NCI-H2196 (cell line): ENCODE data around the gene CASTOR1.
A peak's percentile ranks its signal among the peaks of the same experiment; 100 is the strongest.

ENCODE experiments used
- DNase-seq: peaks from one replicate; lab custom pipeline; 2025; ENCODE audit not compliant: unreplicated experiment; lab: John Stamatoyannopoulos, UW

CASTOR1 gene

DNA sequence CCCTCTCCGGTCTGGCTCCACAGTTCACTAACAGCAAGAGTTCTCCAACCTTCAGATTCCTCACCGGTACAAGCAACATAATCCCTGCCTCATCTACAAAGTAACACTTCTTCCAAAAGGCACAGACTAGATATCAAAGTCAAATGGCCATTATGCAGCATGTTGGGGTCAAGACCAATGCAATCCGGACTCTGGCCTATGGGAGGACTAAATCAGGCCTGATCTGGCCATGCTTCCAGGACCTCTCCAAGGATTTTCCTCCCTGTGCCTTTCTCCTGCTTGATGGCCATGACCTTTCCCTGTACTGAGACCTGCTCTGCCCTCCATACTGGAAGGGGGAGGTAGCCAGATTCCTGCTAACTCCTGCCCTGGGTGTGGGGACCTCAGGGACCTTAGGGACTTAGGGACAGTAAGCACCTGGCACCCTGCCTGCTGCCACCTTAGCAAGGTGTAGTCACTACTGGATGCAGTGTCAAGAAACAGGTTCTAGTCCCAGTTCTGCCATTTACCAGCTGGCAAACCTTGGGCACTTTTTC, 30.8 kb upstream of the CASTOR1 start:
- DNase-seq: no peak

DNA sequence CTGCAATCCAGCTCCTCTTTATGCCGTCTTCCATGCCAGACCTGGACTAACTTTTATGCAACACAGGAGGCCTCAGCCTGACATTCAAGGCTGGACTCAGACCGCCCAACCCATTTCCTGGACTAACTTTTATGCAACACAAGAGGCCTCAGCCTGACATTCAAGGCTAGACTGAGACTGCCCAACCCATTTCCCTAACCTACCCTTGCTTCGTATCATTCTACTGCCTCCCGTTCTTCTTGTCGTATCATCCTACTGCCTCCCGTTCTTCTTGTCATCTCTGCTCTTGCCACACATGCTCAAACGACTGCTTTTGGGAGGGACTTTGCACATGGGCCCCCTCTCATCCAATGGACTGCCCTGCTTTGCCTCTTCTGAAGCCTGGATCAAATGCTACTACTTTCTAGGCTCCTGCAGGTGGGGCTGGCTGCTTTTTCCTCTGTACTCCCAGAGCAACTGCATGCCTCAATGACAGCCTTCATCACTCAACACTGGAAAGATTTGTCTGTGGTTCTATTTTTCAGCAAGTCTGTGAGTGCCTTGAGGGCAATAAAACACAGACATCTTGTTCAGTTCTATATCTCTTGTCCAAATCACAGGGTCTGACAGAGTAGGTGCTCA, 29.6 kb upstream of the CASTOR1 start:
- DNase-seq: no peak

DNA sequence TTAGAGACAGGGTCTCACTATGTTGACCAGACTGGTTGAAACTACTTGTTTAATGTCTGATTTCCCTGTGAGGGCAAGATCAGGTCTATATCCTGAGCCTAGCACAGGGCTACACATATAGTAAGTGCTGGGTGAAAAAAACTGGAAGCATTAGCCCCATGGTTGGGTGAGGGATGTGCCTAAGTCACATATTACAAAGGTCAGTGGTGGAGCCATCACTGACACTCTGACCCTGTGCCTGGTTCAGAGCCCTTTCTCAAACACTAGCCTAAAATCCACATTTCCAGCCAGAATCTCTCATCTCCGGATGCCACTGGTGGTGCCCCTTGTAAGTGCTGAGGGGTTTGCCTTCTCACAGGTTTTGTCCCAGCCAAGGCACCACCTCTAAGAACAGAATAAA, 28.5 kb upstream of the CASTOR1 start:
- DNase-seq: no peak

GRCh38 chr22:30315962-30316576, 26.8 kb upstream of the CASTOR1 start:
- DNase-seq: no peak

- no peak for DNase-seq
Measured at GRCh38 chr22:30314915-30315314, 25.6 kb upstream of the CASTOR1 start.

DNA sequence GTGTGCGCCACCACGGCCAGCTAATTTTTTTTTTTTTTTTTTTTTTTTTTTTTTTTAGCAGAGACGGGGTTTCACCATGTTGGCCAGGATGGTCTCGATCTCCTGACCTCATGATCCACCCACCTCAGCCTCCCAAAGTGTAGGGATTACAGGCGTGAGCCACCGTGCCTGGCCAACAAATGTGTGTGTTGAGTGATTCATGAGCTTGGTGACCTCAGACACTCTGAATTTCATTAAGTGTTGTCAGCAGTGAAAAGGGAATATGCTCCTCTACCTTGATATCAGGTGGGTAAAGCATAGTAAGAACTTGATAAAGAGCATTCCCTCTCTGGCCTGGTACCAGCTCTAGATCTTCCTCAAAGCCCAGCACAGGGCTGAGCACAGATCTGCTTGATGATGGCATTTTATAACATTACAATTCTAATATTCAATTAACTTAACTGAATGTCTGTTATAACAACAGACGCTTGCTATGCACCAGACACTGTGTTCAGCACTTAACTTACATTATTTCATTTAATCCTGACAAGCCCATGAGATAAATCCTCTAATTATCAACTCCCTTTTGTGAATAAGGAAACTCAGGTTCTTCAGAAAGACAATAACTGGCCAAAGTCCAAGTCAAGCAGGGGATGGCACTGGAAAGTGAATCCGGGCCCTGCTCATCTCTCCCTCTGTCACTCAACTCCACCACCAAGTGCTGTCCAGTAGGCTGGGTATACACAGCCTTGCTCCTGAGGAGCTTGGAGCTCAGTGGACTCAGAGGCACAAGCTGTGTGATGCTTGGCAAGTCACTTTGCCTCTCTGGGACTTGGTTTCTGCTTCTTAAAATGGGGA, 24.4 kb upstream of the CASTOR1 start:
- DNase-seq: no peak

- no peak for DNase-seq
Measured at GRCh38 chr22:30312053-30312452, 22.7 kb upstream of the CASTOR1 start.

GRCh38 chr22:30310881-30311771, 21.8 kb upstream of the CASTOR1 start:
- peak; percentile 29 for DNase-seq

DNA sequence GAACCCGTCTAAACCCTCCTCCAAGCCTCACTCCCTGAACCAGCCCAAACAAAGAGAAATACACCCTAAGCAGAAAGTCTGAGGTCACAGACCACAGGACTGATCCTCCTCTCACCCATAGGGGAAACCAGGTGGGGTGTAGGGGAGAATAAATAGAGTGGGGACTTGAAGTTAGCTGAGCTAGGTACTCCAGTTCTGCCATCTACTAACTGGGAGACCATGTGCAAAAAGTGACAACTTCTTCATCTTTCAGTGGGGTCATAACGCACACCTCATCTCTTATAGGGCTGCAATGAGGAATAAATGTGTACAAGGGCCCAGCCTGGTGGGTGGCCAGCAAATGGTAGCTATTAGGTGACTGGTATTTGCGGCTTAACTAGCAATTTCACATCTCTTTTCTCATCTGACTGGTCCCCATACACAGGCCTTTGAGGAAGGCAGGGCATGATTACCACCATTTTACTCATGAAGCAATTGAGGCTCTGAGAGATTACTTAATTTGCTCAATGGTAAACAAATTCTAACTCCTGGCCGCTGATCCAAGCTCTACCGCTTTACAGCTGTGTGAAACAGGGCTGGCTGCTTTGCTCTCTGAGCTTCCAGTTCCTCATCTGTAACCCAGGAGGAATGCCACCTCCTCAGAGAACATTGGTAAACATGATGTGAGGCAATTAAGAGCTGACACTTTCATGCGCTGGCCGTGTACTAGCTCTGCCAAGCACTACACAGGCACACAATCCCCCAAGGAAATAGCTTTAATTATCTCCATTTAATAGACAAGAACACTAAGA, 20.8 kb upstream of the CASTOR1 start:
- DNase-seq: no peak

GRCh38 chr22:30308518-30309230, 19.4 kb upstream of the CASTOR1 start:
- no peak for DNase-seq

GRCh38 chr22:30308093-30308492, 18.8 kb upstream of the CASTOR1 start:
- no peak for DNase-seq

DNA sequence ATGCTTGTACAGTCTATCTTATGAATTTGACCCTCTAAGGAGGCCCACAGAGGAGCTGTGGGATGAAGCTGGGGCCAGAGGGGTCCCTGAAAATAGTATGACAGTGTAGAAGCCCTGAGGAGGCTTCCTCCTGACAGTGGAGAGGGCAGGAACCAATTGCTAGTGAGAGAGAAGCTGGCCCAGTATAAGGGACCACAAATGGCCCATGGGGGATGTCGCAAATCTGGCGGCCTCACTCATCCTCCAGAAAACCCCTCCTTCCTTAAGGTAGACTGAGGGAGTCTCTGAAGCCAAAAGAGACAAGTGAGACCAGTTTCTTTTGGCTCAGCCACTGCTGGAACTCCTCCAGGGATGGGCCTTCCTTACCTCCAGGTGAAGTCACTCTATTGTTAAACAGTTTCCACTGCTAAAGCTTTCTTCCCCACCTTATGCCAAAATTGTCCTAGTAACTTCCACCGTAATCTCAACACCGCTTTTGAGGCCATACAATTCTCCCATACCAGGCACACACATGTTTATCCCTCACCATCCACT, 17.8 kb upstream of the CASTOR1 start:
- no peak for DNase-seq

DNA sequence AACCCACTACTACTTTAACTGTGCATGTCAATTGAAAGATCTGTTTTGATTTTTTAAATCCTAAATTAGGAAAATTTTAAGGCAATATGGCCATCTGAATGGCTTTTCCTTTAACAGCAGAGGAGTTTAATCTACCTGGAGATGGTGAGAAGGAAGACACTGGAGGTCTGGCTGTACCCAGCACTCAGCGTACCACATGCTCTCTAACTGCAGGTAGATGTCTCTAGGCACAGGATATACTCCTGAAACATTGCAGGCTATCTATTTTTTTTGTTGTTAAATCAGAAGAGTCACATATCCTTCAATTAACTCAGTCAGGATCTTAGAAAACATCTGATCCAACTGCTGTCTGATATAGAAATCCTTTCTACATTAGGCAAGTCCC, 17.3 kb upstream of the CASTOR1 start:
- DNase-seq: no peak

GRCh38 chr22:30305906-30306626, 16.8 kb upstream of the CASTOR1 start:
- no peak for DNase-seq

- DNase-seq: no peak
Measured at GRCh38 chr22:30305519-30305905, 16.2 kb upstream of the CASTOR1 start.

GRCh38 chr22:30304495-30305244, 15.4 kb upstream of the CASTOR1 start:
- peak; percentile 36 for DNase-seq

- no peak for DNase-seq
Measured at GRCh38 chr22:30302810-30303138, 13.5 kb upstream of the CASTOR1 start.
